SU-DHL-6 (cell line): ENCODE results near the gene POLK.

Experiments used
- EZH2phosphoT487 ChIP-seq: fragments of 200-600 bp; sonication (generic), shearing (Covaris generic); conservative IDR thresholded peaks from 2 replicates; pipeline ENCODE4 v1.6.1; 2018; ENCODE audit warnings: mild to moderate bottlenecking, antibody characterized with exemption, low read length, moderate library complexity, mixed read lengths
- TF ChIP-seq, protein P1 (sequence below): fragments of 200-600 bp; sonication (generic); IDR thresholded peaks from one replicate; pipeline ENCODE4 v1.5.1; 2017; ENCODE audit warnings: antibody characterized with exemption, mild to moderate bottlenecking, low read length, moderate library complexity; ENCODE audit not compliant: insufficient read depth, poor library complexity, severe bottlenecking

- TF ChIP-seq, protein P1, sequence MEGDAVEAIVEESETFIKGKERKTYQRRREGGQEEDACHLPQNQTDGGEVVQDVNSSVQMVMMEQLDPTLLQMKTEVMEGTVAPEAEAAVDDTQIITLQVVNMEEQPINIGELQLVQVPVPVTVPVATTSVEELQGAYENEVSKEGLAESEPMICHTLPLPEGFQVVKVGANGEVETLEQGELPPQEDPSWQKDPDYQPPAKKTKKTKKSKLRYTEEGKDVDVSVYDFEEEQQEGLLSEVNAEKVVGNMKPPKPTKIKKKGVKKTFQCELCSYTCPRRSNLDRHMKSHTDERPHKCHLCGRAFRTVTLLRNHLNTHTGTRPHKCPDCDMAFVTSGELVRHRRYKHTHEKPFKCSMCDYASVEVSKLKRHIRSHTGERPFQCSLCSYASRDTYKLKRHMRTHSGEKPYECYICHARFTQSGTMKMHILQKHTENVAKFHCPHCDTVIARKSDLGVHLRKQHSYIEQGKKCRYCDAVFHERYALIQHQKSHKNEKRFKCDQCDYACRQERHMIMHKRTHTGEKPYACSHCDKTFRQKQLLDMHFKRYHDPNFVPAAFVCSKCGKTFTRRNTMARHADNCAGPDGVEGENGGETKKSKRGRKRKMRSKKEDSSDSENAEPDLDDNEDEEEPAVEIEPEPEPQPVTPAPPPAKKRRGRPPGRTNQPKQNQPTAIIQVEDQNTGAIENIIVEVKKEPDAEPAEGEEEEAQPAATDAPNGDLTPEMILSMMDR: no peak
- TF ChIP-seq EZH2phosphoT487: no peak
These were observed 45.5 kb upstream of the POLK start for GRCh38 chr5:75466006-75466716.
